Measurements from ENCODE around the gene GRIA2.

GRIA2 gene

DNA sequence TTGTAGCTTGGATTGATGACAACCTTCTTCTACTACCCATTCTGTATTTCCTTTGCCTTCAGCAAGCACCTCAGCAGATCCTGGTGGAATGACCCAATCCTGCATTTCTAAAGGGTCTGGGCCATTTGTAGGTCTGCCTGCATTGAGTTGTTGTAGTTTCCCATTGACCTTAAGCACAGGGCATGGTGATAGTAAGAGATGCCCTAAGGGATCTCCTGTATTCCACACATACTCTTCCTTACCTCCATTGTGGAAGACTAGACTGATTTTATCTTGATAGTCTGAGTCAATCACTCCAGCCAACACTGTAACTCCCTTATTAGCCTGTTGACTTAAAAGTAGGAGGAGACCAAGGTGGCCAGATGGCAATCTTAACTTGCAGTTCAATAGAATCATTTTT lies 184.5 kb downstream of the GRIA2 start:
- DNase-seq: no peak
